GM23248 (cell line): ENCODE measurements around the gene PHIP.

ENCODE experiments used
- EZH2 ChIP-seq: fragments of 200-600 bp; sonication (generic); IDR thresholded peaks from 2 replicates; pipeline ENCODE4 v1.6.1; 2018; ENCODE audit warnings: antibody characterized with exemption, mild to moderate bottlenecking; ENCODE audit not compliant: insufficient read depth, poor library complexity, severe bottlenecking
- EZH2phosphoT487 ChIP-seq: fragments of 200-600 bp; sonication (generic); IDR thresholded peaks from 2 replicates; pipeline ENCODE4 v1.6.1; 2018; ENCODE audit warnings: antibody characterized with exemption, moderate library complexity, mild to moderate bottlenecking, low read depth; ENCODE audit not compliant: insufficient read depth

- TF ChIP-seq EZH2 (no peak), EZH2phosphoT487 (no peak)
Measured at GRCh38 chr6:79073888-79074287, 4.2 kb downstream of the PHIP start.
